Right renal cortex interstitium (tissue), 3 donors: ENCODE data around the gene IRF4. TPM values are rescaled to one million over a fixed set of nuclear protein-coding genes. Genes with fewer than 3 reads are reported as not detected.

Experiments
- DNase-seq, 3 donors: peaks; one replicate each; pipeline ENCODE4 v3.0.0-alpha.2; 2013; ENCODE audit warnings: low read depth in 3 of 3, low spot score in 2 of 3
- polyA plus RNA-seq, 3 donors: library from polyadenylated mRNA; unstranded; fragments of 120-200 nt; gene quantifications; one replicate each; pipeline ENCODE4 v1.2.1, GENCODE V29; 2013; ENCODE audit not compliant: insufficient read length in 3 of 3

IRF4 gene
- under 1 TPM; 0.11 to 0.18 (median 0.15) TPM for polyA plus RNA-seq

GRCh38 chr6:391559-392440 is at the start of gene IRF4:
Gene IRF4, plus strand, starts transcription at chr6:391752. Its CDS starts 1,401 bp downstream, at chr6:393153.
- DNase-seq = no peak

- DNase-seq = no peak
These were observed 49.4 kb upstream of the IRF4 start for GRCh38 chr6:341914-342831.

- DNase-seq = no peak
These were observed 48.7 kb upstream of the IRF4 start for GRCh38 chr6:342832-343179.

GRCh38 chr6:343226-343935 is 48.2 kb upstream of the IRF4 start:
- DNase-seq = no peak

- no peak for DNase-seq
These were observed 47.4 kb upstream of the IRF4 start for GRCh38 chr6:343960-344815.

GRCh38 chr6:344816-345340 is 46.7 kb upstream of the IRF4 start:
- no peak for DNase-seq

- no peak for DNase-seq
These were observed 45.7 kb upstream of the IRF4 start for GRCh38 chr6:345747-346385.

- no peak for DNase-seq
These were observed 45.0 kb upstream of the IRF4 start for GRCh38 chr6:346386-347030.

GRCh38 chr6:347232-347631 is 44.3 kb upstream of the IRF4 start:
- DNase-seq = no peak

- DNase-seq = no peak
These were observed 43.3 kb upstream of the IRF4 start for GRCh38 chr6:347951-348859.

- DNase-seq = no peak
These were observed 42.6 kb upstream of the IRF4 start for GRCh38 chr6:348860-349396.

- no peak for DNase-seq
These were observed 42.0 kb upstream of the IRF4 start for GRCh38 chr6:349491-349921.

GRCh38 chr6:350371-350770 is 41.2 kb upstream of the IRF4 start:
- DNase-seq = no peak

- DNase-seq = no peak
These were observed 40.3 kb upstream of the IRF4 start for GRCh38 chr6:351011-351866.

GRCh38 chr6:351867-352289 is 39.7 kb upstream of the IRF4 start:
- no peak for DNase-seq

GRCh38 chr6:352474-352873 is 39.1 kb upstream of the IRF4 start:
- no peak for DNase-seq
